K562 (cell line): ENCODE data around the gene ULBP2. TPM values are rescaled to one million over a fixed set of nuclear protein-coding genes. Genes with fewer than 3 reads are reported as not detected.

ENCODE experiments used
- COPS2 ChIP-seq: fragments of 450-650 bp; conservative IDR thresholded peaks from 2 replicates; pipeline ENCODE4 v1.6.1; 2016; ENCODE audit warnings: mild to moderate bottlenecking, moderate library complexity
- NONO ChIP-seq, 2 experiments: fragments of 200-400 bp in 1 of 2; fragments of 450-650 bp in 1 of 2; formaldehyde crosslinking in 1 of 2; IDR thresholded peaks; 2 replicates each; pipeline ENCODE4 v1.6.1; 2017; ENCODE audit warnings: low read depth in 2 of 2, mild to moderate bottlenecking in 2 of 2, moderate library complexity in 2 of 2, low read length in 1 of 2
- PBX2 ChIP-seq, 2 experiments: IDR thresholded peaks in 1 of 2; conservative IDR thresholded peaks in 1 of 2; 2 replicates each; pipeline ENCODE4 v1.6.1; 2016; ENCODE audit warnings: low read depth in 2 of 2, mild to moderate bottlenecking in 1 of 2, missing compliant biosample characterization in 1 of 2, missing genetic modification characterization in 1 of 2, moderate library complexity in 1 of 2
- RAD21 ChIP-seq, 2 experiments: fragments of 250-450 bp in 1 of 2; fragments of 450-650 bp in 1 of 2; sonication (Bioruptor Pico) in 1 of 2; formaldehyde crosslinking in 1 of 2; IDR thresholded peaks in 1 of 2; conservative IDR thresholded peaks in 1 of 2; 2 replicates each; pipeline versions ENCODE4 v1.4.0 to v1.8.0; 2020 to 2022; ENCODE audit warnings: mild to moderate bottlenecking in 2 of 2, moderate library complexity in 1 of 2
- REST ChIP-seq, 2 experiments: fragments of 450-650 bp; formaldehyde crosslinking in 1 of 2; IDR thresholded peaks; 2 replicates each; pipeline versions ENCODE4 v1.4.0 to v1.6.1; 2014 to 2020; ENCODE audit warnings: mild to moderate bottlenecking in 2 of 2, borderline replicate concordance in 1 of 2, low read depth in 1 of 2
- SLC30A9 ChIP-seq: fragments of 250-450 bp; sonication (Bioruptor Pico); IDR thresholded peaks from 2 replicates; pipeline ENCODE4 v1.8.0; 2022; ENCODE audit warnings: mild to moderate bottlenecking, moderate library complexity
- ZNF586 ChIP-seq: fragments of 450-650 bp; formaldehyde crosslinking; conservative IDR thresholded peaks from 2 replicates; pipeline ENCODE4 v1.4.0; 2020; ENCODE audit warnings: mild to moderate bottlenecking, moderate library complexity
- polyA plus RNA-seq, 8 experiments: library from polyadenylated mRNA; depleted of rRNA in 4 of 8; stranded (reverse) in 5 of 8; unstranded in 3 of 8; fragments of >200 nt; fragmentation: Nextera tagmentation in 2 of 8; fragmentation: Illumina TruSeq in 1 of 8; extraction: Ambion mirVana in 2 of 8; extraction: Trizol in 1 of 8; gene quantifications; 2 replicates each; pipeline versions ENCODE4 v1.2.1 to v1.2.3, GENCODE V29; 2011 to 2014; ENCODE audit warnings: inconsistent platforms in 1 of 8, missing spikeins in 1 of 8
- total RNA-seq, 7 experiments: library from RNA; depleted of rRNA in 6 of 7; stranded (reverse); fragments of >200 nt in 6 of 7; fragmentation: Illumina TruSeq in 2 of 7; extraction: Trizol in 2 of 7; gene quantifications; 2 replicates each; pipeline versions ENCODE4 v1.2.1 to v1.2.3, GENCODE V29; 2011 to 2021; ENCODE audit warnings: low replicate concordance in 1 of 7
- TF ChIP-seq, protein P1 (sequence below), 3 experiments: IDR thresholded peaks in 2 of 3; conservative IDR thresholded peaks in 1 of 3; 2 replicates each; pipeline ENCODE4 v1.5.1; 2011 to 2012; ENCODE audit warnings: low read length in 3 of 3, mild to moderate bottlenecking in 3 of 3, control low read depth in 2 of 3, improper control_type of control experiment in 1 of 3, inconsistent platforms in 1 of 3, low read depth in 1 of 3, mixed read lengths in 1 of 3, moderate library complexity in 1 of 3; ENCODE audit not compliant: insufficient read depth in 2 of 3

The ULBP2 gene
- total and polyA plus RNA-seq, 9 of the 15 experiments (the other 6 are each of a cell fraction or from before 2014, with no cell fraction given) = 0.50 to 5.3 (median 1.2) TPM

DNA sequence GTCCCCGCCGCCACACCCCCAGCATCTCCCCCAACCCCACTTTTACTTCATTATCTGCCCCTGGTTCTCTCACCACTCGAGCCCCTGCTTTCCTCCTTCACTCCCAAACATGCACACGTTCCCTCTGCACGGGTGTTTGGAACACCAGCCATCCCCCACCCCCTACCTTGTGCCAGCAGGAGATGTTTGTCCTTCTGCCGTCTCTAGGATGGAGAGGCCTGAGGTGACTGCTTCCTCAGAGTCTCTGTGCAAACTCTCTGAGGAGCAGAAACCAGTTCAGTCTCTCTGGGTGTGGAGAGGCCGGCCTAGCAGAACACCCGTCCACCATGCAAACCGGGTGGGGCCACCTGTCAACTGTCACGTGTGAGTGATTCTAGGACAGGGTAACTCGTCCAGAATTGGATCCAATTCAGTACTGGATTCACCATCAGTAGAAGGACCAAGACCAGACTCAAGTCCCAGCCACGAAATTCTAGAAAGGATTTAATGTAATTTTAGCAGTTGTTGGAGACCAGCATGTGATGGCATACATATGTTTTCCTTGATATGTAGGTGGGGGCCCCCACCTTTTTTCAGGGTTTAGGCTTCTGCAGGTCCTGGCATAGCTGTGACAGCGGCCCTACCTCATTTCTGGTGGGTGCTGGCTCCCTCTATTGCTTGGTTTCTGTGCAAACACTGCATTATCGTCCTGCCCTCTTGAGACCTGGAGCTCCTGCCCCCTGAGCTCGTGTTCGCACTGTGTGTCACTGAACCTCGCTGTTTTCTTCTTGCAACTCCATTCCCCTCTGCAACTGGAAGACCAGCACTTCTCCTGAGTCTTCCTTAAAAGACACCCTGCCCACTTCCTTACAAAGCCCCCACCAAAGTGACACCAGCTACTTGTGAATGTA, 43.7 kb upstream of the ULBP2 start, which contains the start of gene RAET1E (continued):
- peak in 1 of 2 experiments; percentile 71; a peak in 3 of 4 replicates for TF ChIP-seq RAD21 (CRISPR knock-in tag; conservative IDR thresholded peaks at IDR 0.05 in 1 of 2, IDR thresholded peaks at IDR 0.05 in 1 of 2)
- TF ChIP-seq NONO (IDR thresholded peaks at IDR 0.05; ENCODE audit: low read depth in 2 of 2, low read length in 1 of 2) = no peak
- TF ChIP-seq REST (IDR thresholded peaks at IDR 0.05; ENCODE audit: borderline replicate concordance) = peak; percentile 67; the same call in 1 of the 2 replicates
- no peak for TF ChIP-seq REST (CRISPR knock-in tag; IDR thresholded peaks at IDR 0.05; ENCODE audit: low read depth)
- TF ChIP-seq, protein P1, sequence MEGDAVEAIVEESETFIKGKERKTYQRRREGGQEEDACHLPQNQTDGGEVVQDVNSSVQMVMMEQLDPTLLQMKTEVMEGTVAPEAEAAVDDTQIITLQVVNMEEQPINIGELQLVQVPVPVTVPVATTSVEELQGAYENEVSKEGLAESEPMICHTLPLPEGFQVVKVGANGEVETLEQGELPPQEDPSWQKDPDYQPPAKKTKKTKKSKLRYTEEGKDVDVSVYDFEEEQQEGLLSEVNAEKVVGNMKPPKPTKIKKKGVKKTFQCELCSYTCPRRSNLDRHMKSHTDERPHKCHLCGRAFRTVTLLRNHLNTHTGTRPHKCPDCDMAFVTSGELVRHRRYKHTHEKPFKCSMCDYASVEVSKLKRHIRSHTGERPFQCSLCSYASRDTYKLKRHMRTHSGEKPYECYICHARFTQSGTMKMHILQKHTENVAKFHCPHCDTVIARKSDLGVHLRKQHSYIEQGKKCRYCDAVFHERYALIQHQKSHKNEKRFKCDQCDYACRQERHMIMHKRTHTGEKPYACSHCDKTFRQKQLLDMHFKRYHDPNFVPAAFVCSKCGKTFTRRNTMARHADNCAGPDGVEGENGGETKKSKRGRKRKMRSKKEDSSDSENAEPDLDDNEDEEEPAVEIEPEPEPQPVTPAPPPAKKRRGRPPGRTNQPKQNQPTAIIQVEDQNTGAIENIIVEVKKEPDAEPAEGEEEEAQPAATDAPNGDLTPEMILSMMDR (IDR thresholded peaks at IDR 0.05 in 2 of 3, conservative IDR thresholded peaks at IDR 0.05 in 1 of 3; ENCODE audit: insufficient read depth in 2 of 3, low read depth in 1 of 3, low read length in 3 of 3) = peak; percentile 60 to 71 (median 65)
- TF ChIP-seq ZNF586 (CRISPR knock-in tag) = no peak
- no peak for TF ChIP-seq PBX2 (CRISPR knock-in tag; IDR thresholded peaks at IDR 0.05; ENCODE audit: low read depth)
- TF ChIP-seq PBX2 (tag; conservative IDR thresholded peaks at IDR 0.05; ENCODE audit: low read depth) = no peak
- no peak for TF ChIP-seq COPS2
- TF ChIP-seq SLC30A9 (CRISPR knock-in tag) = no peak
